Activated CD8-positive, alpha-beta memory T cell treated with anti-CD3 and anti-CD28 coated beads, Interleukin-2, amount 50 U/mL, for 1 hour (primary cell): ENCODE measurements around the gene RALA.
"Not testable (repeated sequence)": the region's sequence is repeated elsewhere in the genome, so short reads cannot be mapped to it uniquely, and the experiment has no call there.

Experiments
- DNase-seq: peaks from one replicate; pipeline ENCODE4 v3.0.0-alpha.2; 2020; ENCODE audit errors: extremely low read depth

RALA gene

DNA sequence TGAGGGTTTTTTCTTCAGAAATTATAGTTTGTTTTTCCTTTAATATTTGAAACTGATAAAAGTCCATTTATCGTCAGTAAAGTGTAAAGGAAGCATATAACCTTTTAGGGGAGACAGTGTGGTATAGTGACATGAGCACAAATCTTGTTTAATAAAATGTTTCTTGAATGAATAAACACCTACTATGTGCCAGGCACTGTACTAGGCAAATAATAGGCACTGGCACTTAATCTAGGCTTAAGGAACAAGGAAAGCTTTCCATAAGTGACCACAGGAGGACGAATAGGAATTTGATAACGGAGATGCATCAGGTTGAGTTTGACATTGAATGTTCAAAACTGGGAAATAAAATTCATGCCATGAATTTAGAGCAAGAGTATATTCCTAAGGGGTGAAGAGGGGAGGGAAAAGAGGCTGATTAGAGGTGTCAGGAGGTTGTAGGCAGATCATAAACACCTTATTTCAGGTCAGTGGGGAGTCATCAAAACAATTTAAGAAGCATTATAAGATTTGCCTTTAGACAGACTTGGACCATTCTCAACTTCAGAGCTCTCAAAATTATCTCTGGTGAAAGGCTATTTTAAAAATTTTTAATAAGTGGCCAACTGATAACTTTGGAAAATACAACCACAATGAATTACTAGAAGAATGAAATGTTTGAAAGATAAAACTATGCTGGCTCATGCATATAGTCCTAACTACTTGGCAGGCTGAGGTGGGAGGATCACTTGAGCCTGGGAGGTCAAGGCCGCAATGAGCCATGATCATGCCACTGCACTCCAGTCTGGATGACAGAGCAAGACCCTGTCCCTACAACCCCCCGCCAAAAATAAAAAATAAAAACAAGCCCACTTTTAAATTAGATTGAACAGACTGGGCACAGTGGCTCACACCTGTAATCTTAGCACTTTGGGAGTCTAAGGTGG, 22.4 kb downstream of the RALA start:
- no peak for DNase-seq

DNA sequence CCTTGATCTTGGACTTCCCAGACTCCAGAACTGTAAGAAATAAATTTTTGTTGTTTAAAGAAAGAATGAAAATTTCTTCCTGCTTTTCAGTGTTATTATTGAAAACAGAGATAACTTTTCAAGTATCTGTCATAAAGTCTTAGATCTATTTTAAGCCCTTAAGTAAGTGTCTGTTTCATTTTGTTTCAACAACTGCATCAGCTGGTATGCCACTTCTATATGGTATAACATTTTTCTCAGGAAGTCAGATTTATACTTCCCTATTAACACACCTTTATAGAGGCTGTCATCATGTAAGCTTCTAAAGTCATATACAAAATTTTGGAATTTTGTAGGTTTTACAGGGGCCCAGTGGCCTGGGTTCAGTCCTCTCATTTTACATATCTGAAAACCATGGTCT, 24.4 kb downstream of the RALA start:
- DNase-seq = no peak

DNA sequence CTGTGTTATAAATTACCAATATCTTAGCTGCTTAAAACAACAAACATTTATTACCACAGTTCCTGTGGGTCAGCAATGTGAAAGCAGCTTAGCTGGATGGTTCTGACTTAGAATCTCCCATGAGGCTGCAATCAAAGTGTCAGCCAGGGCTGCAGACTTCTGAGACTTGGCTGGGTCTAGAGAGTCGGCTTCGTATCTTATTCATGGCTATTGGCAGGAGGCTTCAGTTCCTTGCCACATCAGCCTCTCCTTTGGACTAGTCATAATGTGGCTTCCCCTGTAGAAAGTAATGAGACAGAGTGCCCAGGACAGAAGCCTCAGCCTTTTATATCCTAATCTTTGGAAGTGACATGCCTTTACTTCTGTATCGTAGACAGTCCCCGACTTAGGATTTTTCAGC, 27.3 kb downstream of the RALA start:
- DNase-seq = no peak

DNA sequence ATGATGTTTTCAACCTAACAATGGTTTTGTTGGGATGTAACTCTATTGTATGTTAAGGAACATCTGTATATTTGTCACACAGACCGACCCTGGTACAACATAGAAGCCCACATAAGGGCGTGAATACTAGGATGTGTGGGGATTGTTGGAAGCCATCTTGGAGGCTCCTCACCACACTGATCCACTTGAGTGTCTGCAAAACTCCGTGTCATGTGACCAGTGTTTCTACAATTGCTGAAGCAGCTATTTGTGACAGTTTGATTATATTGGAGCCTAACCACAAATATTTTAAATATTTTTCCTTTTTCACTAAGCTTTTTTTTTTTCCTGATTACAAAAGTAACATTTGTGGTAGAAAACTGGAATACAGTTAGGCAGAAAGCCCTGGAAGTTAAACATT, 27.9 kb downstream of the RALA start:
- no peak for DNase-seq

DNA sequence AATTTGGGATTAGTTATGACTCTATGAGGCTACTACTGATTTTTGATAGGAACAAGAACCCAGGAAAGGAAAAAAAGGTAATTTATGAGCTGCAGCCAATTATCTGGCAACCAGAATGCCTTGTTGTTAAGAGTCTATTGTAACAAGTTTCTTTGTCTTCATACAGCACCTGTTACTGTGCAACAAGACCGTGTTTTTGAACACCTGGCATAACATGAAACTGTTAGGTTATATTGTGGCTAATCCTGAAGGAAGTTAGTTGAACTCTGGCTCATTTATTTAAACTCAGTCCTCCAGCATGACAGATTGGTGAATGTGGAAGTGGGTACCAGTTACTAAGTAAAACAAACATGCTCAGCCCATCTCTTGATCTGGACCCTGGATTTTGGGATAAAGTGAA, 33.0 kb downstream of the RALA start:
- DNase-seq = no peak

DNA sequence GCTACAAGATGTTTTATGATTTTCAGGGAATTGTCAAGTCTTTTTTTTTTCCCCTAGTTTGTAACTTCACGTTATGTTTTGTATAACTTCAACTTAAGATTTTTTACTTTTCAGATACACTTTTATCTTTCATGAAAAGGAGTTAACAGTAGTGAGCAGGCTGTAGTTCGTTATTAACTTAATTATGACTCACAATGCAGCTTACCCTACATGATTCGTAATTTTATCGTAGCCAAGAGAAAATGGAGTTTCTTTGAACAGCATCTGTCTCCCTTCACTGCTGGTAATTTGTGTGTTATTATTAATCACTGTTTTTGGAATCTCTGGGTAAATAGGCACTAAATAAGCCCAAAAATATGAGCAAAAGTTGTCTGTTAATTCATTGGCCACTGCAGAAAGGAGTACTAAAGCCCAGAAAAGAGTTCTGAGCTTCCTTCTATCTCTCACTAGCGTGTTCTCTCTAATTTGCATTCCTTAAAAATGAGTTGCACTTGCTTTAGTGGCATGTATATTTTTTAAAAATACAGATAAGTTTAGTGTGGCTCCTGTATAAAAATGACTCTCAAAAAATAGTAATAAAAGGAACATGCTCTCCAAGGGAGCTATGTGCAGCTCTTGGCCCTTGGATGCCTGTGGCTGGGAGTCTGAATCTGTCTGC, 36.1 kb downstream of the RALA start:
- DNase-seq = no peak

DNA sequence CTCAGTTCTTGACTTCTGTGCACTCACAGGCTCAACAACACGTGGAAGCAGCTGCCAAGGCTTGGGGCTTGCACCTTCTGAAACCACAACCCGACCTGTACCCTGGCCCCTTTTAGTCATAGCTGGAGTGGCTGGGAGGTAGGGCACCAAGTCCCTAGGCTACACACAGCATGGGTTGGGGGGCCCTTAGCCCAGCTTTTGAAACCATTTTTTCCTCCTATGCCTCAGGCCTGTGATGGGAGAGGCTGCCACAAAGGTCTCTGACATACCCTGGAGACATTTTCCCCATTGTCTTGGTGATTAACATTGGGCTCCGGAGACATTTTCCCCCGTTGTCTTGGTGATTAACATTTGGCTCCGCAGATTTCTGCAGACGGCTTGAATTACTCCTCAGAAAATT, 38.6 kb downstream of the RALA start:
- DNase-seq = no peak

DNA sequence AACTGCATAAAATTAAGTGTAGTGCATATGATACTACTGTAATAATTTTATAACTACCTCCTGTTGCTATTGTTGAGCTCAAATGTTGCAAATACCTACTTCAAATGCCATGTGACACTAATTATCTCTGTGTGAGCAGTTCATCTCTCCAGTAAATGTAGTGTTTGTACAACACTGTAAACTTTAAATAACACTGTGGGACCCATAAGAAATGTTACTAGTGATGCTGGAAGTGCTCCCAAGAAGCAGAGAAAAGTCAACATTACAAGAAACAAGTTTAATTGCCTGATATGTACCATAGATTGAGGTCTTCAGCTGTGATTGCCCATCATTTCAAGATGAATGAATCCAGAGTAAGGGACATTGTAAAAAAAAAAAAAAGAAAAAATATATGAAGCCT, 39.9 kb downstream of the RALA start:
- no peak for DNase-seq

DNA sequence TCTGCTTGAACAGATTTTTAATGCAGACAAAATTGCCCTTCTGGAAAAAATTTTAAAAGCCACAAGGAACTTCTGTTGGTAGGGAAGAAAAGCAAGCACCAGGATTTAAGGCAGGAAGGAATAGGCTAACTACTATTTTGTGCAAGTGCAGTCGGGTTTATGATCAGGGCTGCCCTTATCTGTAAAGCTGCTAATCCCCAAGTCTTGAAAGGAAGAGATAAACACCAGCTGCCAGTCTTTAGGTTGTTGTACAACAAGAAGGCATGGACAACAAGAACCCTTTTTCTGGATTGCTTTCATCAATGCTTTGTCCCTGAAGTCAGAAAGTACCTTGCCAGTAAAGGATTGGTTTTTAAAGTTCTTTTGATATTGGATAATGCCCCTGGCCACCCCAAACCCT, 40.7 kb downstream of the RALA start:
- no peak for DNase-seq

DNA sequence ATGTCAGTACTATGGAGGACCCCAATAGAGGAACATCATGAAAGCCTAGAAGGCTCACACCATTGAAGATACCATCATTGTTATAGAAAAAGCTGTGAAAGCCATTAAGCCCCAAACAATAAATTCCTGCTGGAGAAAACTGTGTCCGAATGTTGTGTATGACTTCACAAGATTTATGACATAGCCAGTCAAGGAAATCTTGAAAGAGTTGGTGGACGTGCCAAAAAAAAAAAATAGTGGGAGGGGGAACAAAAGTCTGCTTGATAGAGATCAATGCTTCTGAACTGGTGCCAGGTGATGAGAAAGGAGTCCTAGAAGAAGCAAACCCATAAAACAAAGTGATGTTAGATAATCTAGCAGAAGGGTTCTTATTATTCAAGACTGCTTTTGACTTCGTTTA, 41.2 kb downstream of the RALA start:
- no peak for DNase-seq

DNA sequence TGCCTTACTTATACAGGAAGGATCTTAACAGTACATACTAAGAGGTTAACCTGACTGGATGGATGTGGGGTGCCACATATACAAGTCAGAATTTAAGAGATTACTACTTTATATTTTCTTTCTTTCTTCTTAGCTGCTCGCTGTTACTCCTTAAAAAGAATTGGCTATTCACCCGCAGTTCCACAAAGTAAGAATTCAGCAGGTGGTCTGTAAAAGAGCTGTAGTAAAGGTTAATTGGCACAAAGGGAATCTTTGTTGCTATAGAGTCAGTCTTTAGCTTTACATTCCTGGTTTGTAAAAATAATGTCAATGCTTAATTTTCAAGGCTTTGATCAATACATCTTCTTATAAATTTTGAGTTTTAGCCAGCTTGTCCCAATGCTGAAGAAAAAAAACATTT, 43.2 kb downstream of the RALA start:
- DNase-seq = no peak

DNA sequence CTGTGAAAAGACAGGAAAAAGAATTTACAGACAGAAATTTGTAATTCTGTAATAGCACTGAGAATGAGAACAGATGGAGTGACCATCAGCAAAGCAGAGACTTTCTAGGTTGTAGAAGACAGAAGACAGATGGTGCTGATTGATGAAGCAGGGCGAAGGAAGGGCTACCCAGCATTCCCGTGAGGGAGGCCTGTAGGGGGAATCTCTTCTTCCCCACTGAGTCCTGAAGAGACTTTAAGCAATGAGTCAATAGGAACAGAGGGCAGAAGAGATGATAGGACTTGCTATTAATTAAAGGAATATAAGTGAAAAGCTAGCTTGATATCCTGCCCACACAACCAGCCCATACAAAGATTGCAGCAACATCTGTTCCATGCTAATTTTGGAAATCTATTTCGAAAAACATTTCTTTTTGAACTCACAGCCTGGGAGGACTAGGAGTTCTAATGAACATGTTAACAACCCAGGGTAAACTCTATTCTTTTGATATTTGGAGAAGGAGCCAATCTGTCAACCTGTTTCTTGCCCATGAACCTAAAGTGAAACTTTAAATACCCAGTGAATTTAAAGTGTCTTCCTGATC, 44.1 kb downstream of the RALA start:
- no peak for DNase-seq

DNA sequence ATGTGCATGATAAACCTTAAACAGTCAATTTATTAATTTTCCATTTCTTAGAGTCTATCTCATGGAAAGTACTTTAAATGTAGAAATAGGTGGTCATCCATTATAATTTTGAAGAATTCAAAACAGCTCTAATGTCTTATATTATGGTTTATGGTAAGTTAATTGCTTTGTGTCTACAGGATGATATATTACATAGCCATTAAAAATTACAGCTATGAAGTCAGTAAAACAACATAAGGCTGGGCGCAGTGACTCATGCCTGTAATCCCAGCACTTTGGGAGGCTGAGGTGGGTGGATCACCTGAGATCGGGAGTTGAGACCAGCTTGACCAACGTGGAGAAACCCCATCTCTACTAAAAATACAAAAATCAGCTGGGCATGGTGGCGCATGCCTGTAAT, 44.9 kb downstream of the RALA start:
- not testable (repeated sequence) for DNase-seq

DNA sequence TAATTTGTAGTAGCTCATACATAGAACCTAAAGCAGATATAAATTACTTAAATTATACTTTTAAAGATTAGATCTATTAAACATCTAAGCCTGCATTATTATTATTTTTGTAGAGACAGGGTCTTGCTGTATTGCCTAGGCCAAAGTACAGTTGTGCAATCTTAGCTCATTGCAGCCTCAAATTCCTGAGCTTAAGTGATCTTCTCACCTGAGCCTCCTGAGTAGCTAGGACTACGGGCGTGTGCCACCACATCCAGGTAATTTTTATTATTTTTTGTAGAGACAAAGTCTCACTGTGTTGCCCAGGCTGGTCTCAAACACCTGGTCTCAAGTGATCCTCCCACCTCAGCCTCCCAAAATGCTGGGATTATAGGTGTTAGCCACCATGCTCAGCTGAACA, 46.7 kb downstream of the RALA start:
- DNase-seq = no peak

DNA sequence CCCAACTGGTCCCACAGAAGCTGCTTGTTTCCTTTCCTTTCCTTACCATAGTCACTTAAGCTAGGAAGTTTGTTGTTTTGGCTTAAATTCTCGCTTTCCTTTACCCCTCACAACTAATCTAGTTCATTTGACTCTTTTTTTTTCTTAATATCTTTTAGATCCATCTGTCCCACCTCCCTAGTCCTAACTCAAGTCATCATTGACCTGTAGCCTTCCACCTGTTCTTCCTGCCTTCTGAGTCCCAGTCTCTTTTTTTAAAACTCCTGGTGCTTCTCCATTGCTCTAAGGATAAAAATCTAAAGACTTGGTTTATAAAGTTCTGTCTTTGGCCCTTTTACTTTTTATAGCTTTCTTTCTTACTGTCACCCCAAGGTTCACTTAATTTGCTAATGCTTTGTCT, 47.6 kb downstream of the RALA start:
- no peak for DNase-seq

DNA sequence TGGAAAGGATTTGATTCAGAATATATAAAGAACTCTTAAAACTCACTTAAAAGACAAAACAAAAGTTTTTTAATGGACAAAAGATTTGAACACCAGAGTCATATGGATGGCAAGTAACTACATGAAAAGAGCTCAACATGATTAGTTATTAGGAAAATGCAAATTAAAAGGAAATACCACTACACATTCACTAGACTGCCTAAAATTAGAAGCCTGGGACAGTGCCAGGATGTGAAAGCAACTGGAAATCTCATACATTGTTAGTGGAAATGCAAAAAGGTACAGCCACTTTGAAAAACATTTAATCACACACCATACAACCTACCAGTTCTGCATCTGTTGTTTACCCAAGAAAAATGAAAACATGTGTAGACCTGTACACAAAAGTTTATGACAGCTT, 48.8 kb downstream of the RALA start:
- DNase-seq = no peak

DNA sequence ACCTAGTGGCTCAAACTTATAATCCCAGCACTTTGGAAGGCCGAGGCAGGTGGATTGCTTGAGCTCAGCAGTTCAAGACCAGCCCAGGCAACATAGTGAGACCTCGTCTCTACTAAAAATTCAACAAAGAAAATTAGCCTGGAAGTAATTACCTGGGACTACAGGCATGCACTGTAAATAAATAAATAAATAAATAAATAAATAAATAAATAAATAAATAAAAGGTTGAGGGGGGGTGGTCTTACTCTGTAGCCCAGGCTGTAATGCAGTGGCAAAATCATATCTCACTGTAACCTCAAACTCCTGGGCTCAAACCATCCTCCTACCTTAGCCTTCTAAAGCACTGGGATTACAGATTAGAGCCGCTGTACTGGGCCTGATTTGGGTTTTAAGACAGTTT, 50.5 kb downstream of the RALA start:
- DNase-seq = no peak

DNA sequence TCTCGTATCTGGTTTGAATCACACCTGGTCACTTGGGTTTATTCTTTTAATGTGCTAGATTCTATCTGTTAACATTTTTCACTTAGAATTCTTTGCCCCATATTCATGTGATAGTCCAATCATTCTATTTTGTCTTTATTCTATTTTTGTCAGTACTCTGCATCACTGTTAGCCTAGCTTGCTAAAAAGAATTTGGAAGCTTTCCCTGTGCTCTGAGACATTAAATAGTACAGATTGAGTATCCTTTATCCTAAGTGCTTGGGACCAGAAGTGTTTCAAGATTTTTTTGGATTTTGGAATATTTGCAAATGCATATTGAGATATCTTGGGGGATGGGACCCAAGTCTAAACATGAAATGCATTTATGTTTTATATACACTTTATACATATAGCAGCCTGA, 51.0 kb downstream of the RALA start:
- no peak for DNase-seq

DNA sequence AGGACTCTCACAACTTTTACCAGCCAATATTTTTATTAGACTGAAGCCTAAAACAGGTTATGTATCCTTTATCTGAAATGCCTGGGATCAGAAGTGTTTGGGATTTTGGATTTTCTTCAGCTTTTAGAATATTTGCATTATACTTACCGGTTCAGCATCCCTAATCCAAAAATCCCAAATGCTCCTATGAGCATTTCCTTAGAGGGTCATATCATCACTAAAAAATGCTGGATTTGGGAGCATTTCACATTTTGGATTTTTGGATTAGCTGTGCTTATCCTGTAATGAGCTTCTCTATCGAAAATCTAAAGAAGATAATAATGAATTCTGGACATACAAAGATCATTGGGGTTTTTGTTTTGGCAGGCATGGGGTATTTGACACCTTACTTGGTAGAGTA, 53.0 kb downstream of the RALA start:
- DNase-seq = no peak

DNA sequence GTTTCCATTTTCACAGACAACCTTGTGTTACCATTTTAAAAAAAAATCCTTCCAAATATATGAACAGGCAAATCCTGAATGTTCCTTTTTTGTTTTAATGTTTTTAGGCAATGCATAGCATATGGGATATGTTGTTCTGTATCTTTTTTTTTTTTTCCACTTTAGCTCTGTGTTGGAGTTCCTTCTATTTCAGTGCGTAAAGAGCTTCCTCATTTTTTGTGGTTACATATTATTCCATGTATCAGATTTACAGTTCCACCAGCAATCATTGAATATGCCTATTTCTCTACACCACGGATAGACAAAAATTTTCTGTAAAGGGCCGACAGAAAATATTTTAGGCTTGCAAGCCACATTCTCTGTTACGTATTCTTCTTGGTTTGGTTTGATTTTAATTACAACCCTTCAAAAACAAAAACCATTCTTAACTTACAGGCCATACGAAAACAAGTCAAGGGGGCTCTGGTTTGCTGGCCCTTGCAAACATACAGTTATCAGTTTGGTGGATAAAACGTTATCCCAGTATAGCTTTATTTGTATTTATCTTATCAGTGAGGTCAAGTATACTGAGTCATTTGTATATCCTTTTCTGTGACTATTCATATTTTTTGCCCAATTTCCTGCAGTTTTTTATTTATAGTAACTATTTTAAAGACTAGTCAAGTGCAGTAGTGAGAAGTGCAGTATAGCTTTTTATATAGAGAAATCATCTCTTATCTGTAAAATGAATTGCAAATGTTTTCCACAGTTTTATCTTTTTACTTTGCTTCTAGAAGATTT, 55.7 kb downstream of the RALA start:
- DNase-seq = no peak

DNA sequence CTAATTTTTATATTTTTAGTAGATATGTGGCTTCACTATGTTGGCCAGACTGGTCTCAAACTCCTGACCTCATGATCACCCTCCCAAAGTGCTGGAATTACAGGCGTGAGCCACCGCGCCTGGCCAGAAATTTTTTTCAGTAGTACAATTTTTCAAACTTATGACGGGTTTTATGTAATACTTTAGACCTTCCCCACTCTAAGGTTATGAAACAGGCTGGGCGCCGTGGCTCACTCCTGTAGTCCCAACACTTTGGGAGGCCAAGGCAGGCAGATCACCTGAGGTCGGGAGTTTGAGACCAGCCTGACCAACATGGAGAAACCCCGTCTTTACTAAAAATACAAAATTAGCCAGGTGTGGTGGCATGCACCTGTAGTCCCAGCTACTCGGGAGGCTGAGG, 56.5 kb downstream of the RALA start:
- not testable (repeated sequence) for DNase-seq

DNA sequence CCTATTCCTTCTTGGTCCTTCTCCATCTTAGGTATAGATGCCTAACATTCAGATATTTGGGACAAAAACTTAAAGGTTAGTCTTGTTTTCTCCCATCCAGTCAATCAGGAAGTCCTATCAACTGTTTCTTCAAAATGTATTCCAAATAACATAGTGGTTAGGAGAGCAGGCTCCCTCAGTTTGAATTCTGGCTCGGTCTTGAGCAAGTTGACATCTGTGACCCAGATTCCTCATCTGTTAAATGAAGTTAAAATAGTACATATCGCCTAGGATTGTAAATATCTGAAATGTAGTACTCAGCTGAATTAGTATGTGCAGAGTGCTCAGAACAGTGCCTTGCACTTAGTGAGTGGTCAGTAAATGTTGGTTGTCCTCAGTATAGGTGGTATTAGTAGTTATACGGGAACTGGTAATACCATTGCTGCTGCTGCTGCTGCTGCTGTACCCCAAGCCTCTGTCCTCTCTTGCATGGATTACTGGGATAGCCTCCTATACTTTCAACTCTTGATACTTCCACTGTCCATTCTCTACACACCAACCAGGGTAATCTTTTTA, 58.6 kb downstream of the RALA start:
- DNase-seq = no peak
